AG10803 (cell line): Measurements from ENCODE around the gene PLP2.
A peak's percentile ranks its signal among the peaks of the same experiment; 100 is the strongest.
"Not testable (repeated sequence)": the region's sequence is repeated elsewhere in the genome, so short reads cannot be mapped to it uniquely, and the experiment has no call there.

Experiments used
- DNase-seq: peaks from one replicate; pipeline ENCODE4 v3.0.0; 2010; ENCODE audit warnings: low read depth
- H3K4me3 ChIP-seq: 2 replicates; pipeline ENCODE4 v1.5.1; 2011; ENCODE audit warnings: mild to moderate bottlenecking, low read length, control low read depth
- CTCF ChIP-seq: conservative IDR thresholded peaks from 2 replicates; pipeline ENCODE4 v1.5.1; 2011; ENCODE audit warnings: mild to moderate bottlenecking, low read length, control low read depth, inconsistent platforms

PLP2 gene

DNA sequence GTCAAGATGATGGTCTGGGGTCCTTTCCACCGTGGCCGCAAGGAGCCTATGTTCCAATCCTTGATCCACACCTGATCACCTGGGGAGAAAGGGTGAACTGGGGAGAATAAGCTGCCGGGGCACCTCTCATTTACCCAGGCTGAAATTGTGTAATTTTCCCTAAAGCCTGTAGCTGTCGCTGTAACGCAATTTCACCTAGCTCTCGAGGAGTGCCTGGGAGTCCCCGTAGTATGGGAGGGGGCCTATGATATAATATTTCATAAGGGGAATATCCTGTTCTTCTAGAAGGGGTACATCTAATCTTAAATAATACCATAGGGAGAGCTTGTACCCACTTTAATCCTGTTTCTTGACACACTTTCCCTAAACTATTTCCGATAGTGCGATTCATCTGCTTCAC lies 29.4 kb upstream of the PLP2 start:
- TF ChIP-seq CTCF = peak; percentile 47
- H3K4me3 ChIP-seq, DNase-seq: not testable (repeated sequence)

- not testable (repeated sequence) for H3K4me3 ChIP-seq, DNase-seq
Measured at GRCh38 chrX:49143154-49143553, 28.5 kb upstream of the PLP2 start.

- no peak for DNase-seq
- TF ChIP-seq CTCF = no peak
- H3K4me3 ChIP-seq = no peak overlapping the region
Measured at GRCh38 chrX:49147282-49147681, 24.4 kb upstream of the PLP2 start.

DNA sequence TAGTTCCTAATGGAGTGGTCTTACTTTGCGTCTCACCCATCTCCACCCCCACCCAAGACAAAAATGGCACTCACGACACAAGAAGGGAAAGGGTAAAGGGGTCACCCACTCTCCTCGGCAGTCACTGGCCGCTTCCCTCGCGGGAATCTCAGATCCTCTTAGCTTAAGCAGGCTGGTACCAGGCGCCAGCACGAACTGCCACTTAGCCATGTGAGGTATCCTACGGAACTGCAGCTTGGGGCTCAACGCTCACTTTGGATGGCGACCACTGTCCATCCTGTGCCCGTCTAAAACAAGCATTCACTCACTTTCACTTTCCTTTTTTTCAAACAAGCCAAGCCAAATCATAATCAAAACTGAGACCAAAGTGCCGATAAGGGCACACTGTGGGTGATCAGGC lies 23.8 kb upstream of the PLP2 start:
- no peak overlapping the region for H3K4me3 ChIP-seq
- TF ChIP-seq CTCF = no peak
- DNase-seq = no peak

- DNase-seq, H3K4me3 ChIP-seq: not testable (repeated sequence)
Measured at GRCh38 chrX:49148390-49149100, 23.2 kb upstream of the PLP2 start.

GRCh38 chrX:49149291-49149690 lies 22.4 kb upstream of the PLP2 start:
- not testable (repeated sequence) for DNase-seq, H3K4me3 ChIP-seq

DNA sequence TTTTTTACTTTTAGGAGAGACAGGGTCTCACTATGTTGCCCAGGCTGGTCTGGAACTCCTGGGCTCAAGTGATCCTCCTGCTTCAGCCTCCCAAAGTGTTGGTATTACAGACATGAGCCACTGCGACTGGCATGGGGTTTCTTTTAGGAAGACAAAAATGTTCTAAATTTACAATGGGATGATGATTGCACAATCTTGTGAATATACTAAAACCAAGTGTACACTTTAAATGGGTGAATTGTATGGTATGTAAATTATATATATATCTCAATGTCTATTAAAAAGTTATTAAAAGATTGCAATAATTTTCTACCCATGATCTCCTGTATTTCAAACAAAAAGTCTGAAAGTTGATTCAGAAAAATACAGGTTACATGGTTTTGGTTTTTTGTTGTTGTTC lies 18.2 kb upstream of the PLP2 start:
- no peak for DNase-seq
- no peak for TF ChIP-seq CTCF
- no peak overlapping the region for H3K4me3 ChIP-seq

DNA sequence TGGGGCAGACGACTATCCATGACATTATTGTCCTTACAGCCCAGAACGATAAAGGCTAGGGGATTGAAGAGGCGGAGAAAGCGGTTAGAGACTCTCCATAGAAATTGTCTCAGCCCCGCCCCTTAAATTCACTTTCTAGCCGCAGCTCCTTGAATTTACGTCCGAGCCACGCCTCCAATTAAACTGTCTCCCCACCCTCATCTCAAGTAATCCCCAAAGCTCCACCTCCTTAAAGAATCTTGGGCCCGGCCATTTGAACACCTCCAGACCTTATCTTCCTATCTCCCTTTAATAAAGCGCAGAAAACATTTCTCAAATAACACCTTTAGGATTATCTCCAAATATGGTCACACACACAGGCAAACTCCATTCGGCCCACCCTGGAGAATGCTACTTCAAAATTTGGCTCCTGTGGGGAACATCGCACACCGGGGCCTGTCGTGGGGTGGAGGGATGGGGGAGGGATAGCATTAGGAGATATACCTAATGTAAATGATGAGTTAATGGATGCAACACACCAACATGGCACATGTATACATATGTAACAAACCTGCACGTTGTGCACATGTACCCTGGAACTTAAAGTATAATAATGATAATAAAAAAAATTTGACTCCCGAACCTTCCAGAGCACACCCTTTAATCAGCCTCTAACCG lies 16.3 kb upstream of the PLP2 start:
- no peak for TF ChIP-seq CTCF
- H3K4me3 ChIP-seq = peak overlapping the region; percentile 66
- DNase-seq = peak; percentile 68
